ENCODE results near the gene RPL37. TPM values are rescaled to one million over a fixed set of nuclear protein-coding genes. Genes with fewer than 3 reads are reported as not detected.

RPL37 gene
- total and polyA plus RNA-seq, 9 of the 15 experiments (the other 6 are each of a cell fraction or from before 2014, with no cell fraction given) = 2,342 to 7,963 (median 4,091) TPM

DNA sequence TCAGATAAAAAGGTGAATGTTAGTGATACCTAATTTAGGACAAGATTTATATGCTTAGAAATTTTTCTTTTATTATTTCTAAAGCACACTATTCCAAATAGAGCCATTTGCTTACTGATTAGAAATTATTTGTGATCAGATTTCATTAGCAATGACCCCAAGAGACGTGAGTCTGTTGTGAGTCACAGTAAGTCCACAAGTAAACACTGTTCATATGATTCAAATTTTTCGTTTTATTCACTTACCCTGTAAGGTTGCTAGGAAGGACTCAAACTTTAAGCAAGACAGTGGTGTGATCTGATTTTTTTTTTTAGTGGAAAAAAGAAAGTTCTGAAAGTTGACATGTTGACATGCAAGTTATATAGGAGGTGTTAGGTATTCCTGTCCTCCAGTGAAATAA is 7.3 kb upstream of the RPL37 start (continued):
- no peak for TF ChIP-seq REST (IDR thresholded peaks at IDR 0.05; ENCODE audit: borderline replicate concordance)
- no peak for TF ChIP-seq REST (CRISPR knock-in tag; IDR thresholded peaks at IDR 0.05; ENCODE audit: low read depth)
- TF ChIP-seq HDAC2 (IDR thresholded peaks at IDR 0.05) = no peak
- TF ChIP-seq, protein P1, sequence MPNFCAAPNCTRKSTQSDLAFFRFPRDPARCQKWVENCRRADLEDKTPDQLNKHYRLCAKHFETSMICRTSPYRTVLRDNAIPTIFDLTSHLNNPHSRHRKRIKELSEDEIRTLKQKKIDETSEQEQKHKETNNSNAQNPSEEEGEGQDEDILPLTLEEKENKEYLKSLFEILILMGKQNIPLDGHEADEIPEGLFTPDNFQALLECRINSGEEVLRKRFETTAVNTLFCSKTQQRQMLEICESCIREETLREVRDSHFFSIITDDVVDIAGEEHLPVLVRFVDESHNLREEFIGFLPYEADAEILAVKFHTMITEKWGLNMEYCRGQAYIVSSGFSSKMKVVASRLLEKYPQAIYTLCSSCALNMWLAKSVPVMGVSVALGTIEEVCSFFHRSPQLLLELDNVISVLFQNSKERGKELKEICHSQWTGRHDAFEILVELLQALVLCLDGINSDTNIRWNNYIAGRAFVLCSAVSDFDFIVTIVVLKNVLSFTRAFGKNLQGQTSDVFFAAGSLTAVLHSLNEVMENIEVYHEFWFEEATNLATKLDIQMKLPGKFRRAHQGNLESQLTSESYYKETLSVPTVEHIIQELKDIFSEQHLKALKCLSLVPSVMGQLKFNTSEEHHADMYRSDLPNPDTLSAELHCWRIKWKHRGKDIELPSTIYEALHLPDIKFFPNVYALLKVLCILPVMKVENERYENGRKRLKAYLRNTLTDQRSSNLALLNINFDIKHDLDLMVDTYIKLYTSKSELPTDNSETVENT (CRISPR knock-in tag; IDR thresholded peaks at IDR 0.05) = no peak
- no peak for TF ChIP-seq RAD51 (IDR thresholded peaks at IDR 0.05; ENCODE audit: borderline replicate concordance, low read depth)
- TF ChIP-seq, protein P2, sequence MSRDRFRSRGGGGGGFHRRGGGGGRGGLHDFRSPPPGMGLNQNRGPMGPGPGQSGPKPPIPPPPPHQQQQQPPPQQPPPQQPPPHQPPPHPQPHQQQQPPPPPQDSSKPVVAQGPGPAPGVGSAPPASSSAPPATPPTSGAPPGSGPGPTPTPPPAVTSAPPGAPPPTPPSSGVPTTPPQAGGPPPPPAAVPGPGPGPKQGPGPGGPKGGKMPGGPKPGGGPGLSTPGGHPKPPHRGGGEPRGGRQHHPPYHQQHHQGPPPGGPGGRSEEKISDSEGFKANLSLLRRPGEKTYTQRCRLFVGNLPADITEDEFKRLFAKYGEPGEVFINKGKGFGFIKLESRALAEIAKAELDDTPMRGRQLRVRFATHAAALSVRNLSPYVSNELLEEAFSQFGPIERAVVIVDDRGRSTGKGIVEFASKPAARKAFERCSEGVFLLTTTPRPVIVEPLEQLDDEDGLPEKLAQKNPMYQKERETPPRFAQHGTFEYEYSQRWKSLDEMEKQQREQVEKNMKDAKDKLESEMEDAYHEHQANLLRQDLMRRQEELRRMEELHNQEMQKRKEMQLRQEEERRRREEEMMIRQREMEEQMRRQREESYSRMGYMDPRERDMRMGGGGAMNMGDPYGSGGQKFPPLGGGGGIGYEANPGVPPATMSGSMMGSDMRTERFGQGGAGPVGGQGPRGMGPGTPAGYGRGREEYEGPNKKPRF (IDR thresholded peaks at IDR 0.05; ENCODE audit: low read depth, low read length) = no peak
- no peak for TF ChIP-seq NFYB (IDR thresholded peaks at IDR 0.05; ENCODE audit: extremely low read depth, insufficient read length)
